Fibroblast of peridontal ligament (primary cell): ENCODE measurements around the gene AK2.
"Not testable (repeated sequence)": the region's sequence is repeated elsewhere in the genome, so short reads cannot be mapped to it uniquely, and the experiment has no call there.

Experiments used
- DNase-seq: peaks from one replicate; pipeline ENCODE4 v3.0.0-alpha.2; 2010; ENCODE audit errors: extremely low read depth

AK2 gene

GRCh38 chr1:33000427-33001026, 36.2 kb downstream of the AK2 start:
- DNase-seq: no peak

- no peak for DNase-seq
Measured at GRCh38 chr1:32998997-32999396, 37.7 kb downstream of the AK2 start.

GRCh38 chr1:32998064-32998463, 38.6 kb downstream of the AK2 start:
- DNase-seq: no peak

GRCh38 chr1:32997381-32997891, 39.2 kb downstream of the AK2 start:
- peak; percentile 70 for DNase-seq

- not testable (repeated sequence) for DNase-seq
Measured at GRCh38 chr1:32993324-32993636, 43.4 kb downstream of the AK2 start.

- peak; percentile 95 for DNase-seq
Measured at GRCh38 chr1:32992489-32993323, 44.0 kb downstream of the AK2 start.

- DNase-seq: no peak
Measured at GRCh38 chr1:32991819-32992488, 44.7 kb downstream of the AK2 start.

- DNase-seq: no peak
Measured at GRCh38 chr1:32991386-32991785, 45.3 kb downstream of the AK2 start.

GRCh38 chr1:32990887-32991286, 45.8 kb downstream of the AK2 start:
- no peak for DNase-seq

GRCh38 chr1:32989160-32990050, 47.3 kb downstream of the AK2 start:
- DNase-seq: peak; percentile 98

GRCh38 chr1:32988665-32989064, 48.0 kb downstream of the AK2 start:
- peak; percentile 87 for DNase-seq

- DNase-seq: no peak
Measured at GRCh38 chr1:32985226-32985625, 51.5 kb downstream of the AK2 start.

GRCh38 chr1:32984455-32985171, 52.1 kb downstream of the AK2 start:
- DNase-seq: peak; percentile 81

- no peak for DNase-seq
Measured at GRCh38 chr1:32984090-32984454, 52.6 kb downstream of the AK2 start.

- no peak for DNase-seq
Measured at GRCh38 chr1:32983020-32983419, 53.7 kb downstream of the AK2 start.

GRCh38 chr1:32981003-32981901, 55.4 kb downstream of the AK2 start:
- DNase-seq: peak; percentile 70

GRCh38 chr1:32980080-32980479, 56.6 kb downstream of the AK2 start:
- DNase-seq: no peak

GRCh38 chr1:32978854-32979253, 57.8 kb downstream of the AK2 start:
- no peak for DNase-seq

- DNase-seq: no peak
Measured at GRCh38 chr1:32977546-32978087, 59.1 kb downstream of the AK2 start.

- not testable (repeated sequence) for DNase-seq
Measured at GRCh38 chr1:32975055-32975454, 61.6 kb downstream of the AK2 start.
